RWPE1 (cell line): ENCODE measurements around the gene CACNG6.

Experiments
- CTCF ChIA-PET: fragments of 350-600 bp; sonication (Branson Sonifier 250); formaldehyde crosslinking; extraction: SDS; loops from one replicate; lab custom pipeline; 2021; lab: Yijun Ruan, JAX
- POLR2A ChIA-PET: fragments of 400-600 bp; formaldehyde crosslinking; extraction: SDS; loops from one replicate; lab custom pipeline; 2020; ENCODE audit warnings: antibody characterized with exemption; ENCODE audit not compliant: low non-redundant PET; lab: Yijun Ruan, JAX
- DNase-seq: peaks from one replicate; pipeline ENCODE4 v3.0.0; 2012; ENCODE audit warnings: low spot score
- H3K27ac ChIP-seq: fragments of 450-650 bp; 2 replicates; pipeline ENCODE4 v1.5.1; 2017
- TF ChIP-seq, protein P1 (sequence below): fragments of 450-650 bp; conservative IDR thresholded peaks from 2 replicates; pipeline ENCODE4 v1.5.1; 2017; ENCODE audit warnings: low read depth, mild to moderate bottlenecking

Gene CACNG6

DNA sequence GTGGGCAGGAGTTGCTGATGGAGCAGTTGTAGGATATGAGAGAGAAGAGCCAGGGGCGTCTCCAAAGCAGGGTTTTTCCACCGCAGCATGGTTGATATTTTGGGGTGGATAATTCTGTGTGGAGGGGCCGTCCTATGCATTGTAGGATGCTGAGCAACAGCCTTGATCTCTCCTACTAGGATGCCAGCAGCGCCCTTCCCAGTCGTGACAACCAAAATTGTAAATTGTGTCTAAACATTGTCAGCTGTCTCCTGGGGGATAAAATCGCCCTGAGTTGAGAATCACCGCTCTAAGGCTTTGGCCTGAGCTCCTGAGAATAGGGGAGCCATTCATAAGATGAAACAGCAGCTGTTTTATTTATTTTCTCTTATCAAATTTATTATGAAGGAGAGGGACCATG, 24.5 kb upstream of the CACNG6 start:
- TF ChIP-seq, protein P1, sequence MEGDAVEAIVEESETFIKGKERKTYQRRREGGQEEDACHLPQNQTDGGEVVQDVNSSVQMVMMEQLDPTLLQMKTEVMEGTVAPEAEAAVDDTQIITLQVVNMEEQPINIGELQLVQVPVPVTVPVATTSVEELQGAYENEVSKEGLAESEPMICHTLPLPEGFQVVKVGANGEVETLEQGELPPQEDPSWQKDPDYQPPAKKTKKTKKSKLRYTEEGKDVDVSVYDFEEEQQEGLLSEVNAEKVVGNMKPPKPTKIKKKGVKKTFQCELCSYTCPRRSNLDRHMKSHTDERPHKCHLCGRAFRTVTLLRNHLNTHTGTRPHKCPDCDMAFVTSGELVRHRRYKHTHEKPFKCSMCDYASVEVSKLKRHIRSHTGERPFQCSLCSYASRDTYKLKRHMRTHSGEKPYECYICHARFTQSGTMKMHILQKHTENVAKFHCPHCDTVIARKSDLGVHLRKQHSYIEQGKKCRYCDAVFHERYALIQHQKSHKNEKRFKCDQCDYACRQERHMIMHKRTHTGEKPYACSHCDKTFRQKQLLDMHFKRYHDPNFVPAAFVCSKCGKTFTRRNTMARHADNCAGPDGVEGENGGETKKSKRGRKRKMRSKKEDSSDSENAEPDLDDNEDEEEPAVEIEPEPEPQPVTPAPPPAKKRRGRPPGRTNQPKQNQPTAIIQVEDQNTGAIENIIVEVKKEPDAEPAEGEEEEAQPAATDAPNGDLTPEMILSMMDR = no peak
- no peak for DNase-seq
- ChIA-PET POLR2A (no interaction called here), CTCF (no interaction called here)
- no peak overlapping the region for H3K27ac ChIP-seq

DNA sequence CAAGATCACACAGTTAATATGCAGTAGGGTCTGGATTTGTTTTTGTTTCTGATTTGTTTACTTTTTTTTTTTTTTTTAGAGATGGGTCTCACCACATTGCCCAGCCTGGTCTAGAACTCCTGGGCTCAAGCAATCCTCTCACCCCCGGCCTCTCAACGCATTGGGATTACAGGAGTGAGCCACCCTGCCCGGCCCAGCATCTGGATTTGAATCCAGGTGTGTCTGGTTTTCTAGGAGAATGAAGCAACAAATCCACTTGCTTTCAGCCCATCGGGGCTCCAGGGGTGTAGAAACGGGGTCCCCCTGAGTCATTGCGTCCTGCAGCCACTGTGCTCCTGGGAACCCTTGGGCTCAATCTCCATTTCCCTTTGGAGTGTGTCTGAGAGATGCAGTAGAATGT, 22.1 kb upstream of the CACNG6 start:
- DNase-seq = no peak
- ChIA-PET CTCF (no interaction called here), POLR2A (no interaction called here)
- TF ChIP-seq, protein P1 = no peak
- H3K27ac ChIP-seq = no peak overlapping the region

DNA sequence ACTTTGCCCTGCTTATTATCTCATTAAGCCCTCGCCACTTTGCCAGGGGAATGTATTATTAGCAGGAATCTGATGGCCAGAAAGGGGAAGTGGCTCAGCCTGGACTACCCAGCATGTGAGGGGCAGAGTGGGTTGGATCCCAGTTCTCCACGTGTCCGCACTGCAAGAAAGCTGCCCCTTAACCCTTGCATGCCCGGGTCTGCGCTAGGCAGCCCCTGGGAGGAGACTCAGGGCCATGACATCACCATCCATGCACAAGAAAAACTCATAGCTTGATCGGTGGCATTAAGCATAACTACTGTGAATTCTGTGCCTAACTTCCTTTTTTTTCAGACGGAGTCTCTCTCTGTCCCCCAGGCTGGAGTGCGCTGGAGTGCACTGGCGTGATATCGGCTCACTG, 19.8 kb upstream of the CACNG6 start:
- CTCF ChIA-PET = no interaction called here
- POLR2A ChIA-PET = no interaction called here
- no peak for DNase-seq
- H3K27ac ChIP-seq = no peak overlapping the region
- TF ChIP-seq, protein P1 = no peak

DNA sequence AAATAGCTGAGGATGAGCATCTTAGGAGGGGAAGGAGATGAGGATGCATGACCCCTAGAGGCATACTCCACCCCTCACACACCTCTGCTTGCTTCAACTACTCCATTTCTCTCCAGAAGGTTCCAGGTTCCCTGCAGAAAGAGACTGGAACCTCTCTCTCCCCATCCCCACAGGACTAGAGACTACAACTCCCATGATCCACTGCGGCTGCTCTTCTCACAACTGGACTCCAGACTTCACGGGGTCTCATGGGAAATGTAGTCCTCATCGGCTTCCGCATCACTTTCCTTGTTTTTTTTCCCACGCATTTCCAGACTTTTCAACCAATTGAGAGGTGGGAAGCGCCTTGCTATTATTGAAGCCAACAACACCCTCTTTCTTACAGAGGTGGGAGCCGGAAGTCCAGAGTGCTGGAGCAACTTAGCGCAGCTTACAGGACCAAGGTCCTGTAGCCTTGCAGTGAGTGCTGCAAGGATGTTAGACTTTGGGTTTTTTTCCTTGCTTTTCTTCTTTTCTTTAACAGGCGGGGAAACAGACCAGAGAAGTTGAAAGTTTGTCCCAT, 13.9 kb upstream of the CACNG6 start:
- ChIA-PET POLR2A (no interaction called here), CTCF (no interaction called here)
- peak overlapping the region; percentile 64 for H3K27ac ChIP-seq
- TF ChIP-seq, protein P1 = no peak
- peak; percentile 74 for DNase-seq

DNA sequence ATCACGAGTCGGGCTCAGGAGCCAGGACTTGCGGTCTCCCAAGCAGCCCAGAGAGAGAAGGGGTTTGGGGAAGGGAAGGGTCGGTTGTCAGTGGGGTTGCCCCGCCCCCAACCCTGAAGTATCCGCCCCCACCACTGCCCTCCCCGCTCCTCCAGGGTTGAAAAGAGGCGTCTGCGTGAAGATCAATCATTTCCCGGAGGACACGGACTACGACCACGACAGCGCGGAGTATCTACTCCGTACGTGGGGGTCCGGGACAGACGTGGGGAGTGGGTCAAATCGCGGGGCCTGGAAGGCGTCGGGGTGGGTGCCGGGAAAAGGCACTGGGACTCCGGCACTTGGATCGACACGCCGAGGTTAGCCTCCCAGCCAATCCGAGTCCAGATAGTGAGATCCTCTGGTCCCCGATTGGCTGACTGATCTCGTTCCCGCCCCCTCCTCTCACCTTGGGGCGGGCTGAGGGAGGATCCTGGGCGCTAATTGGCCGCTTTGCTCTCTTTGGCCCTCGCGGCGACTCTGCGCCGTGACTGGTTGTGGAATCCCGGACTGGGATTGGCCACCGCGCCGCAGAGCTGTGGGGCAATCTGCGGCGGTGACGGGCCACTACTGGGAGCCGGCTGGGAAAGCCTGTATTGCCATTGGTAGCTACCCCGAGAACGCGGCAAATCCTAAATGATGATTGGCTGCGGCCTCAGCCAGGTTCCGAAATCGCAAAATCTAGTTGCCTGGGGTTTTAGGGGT, 13.3 kb upstream of the CACNG6 start:
- DNase-seq = peak; percentile 80
- TF ChIP-seq, protein P1 = no peak
- ChIA-PET CTCF (interaction anchor here (0.6 kb wide), 1 partner anchor 41 kb away, joined by 3 read pairs; no protein-coding TSS in a partner anchor), POLR2A (no interaction called here)
- H3K27ac ChIP-seq = peak overlapping the region; percentile 64

DNA sequence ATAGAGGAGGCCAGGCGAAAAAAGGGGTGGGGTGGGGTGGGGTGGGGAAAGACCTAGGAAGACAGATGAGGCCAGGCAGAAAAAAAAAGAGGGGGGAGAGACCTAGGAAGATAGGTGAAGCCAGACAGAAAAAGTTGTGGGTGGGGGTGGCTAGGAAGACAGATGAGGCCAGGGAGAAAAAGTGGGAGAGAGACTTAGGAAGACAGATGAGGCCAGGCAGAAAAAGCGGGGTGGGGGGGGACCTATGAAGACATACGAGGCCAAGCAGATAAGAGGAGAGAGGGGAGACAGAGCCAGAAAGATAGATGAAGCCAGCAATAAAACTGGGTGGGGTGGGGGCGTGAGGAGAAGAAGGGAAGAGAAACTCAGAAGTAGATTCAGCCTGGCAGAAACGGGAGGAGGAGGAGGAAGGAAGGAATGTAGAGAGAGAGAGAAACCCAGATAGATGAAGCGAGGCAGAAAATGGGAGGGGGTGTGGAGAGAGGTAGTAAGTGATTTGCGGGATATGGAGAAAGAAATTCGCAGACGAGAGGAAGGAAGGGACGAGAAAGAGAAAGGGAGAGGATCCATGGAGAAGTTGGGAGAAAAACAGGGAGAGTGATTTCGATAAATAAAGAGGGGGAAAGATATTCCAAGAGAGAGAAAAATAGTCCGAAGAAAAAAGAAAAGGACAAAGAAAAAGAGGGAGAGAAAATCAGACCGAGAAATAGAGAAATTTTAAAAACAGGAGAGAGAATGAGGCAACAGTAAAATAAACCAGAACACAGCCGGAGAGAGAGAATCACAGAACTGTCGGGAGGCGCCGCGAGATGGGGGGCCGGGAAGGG, 12.2 kb upstream of the CACNG6 start:
- peak overlapping the region; percentile 96 for H3K27ac ChIP-seq
- ChIA-PET CTCF (interaction anchor here (0.6 kb wide), 1 partner anchor 40 kb away, joined by 3 read pairs; no protein-coding TSS in a partner anchor), POLR2A (no interaction called here)
- DNase-seq = no peak
- TF ChIP-seq, protein P1 = no peak
